ENCODE data around the gene DERA.
"Not testable (repeated sequence)": the region's sequence is repeated elsewhere in the genome, so short reads cannot be mapped to it uniquely, and the experiment has no call there.

DERA gene

DNA sequence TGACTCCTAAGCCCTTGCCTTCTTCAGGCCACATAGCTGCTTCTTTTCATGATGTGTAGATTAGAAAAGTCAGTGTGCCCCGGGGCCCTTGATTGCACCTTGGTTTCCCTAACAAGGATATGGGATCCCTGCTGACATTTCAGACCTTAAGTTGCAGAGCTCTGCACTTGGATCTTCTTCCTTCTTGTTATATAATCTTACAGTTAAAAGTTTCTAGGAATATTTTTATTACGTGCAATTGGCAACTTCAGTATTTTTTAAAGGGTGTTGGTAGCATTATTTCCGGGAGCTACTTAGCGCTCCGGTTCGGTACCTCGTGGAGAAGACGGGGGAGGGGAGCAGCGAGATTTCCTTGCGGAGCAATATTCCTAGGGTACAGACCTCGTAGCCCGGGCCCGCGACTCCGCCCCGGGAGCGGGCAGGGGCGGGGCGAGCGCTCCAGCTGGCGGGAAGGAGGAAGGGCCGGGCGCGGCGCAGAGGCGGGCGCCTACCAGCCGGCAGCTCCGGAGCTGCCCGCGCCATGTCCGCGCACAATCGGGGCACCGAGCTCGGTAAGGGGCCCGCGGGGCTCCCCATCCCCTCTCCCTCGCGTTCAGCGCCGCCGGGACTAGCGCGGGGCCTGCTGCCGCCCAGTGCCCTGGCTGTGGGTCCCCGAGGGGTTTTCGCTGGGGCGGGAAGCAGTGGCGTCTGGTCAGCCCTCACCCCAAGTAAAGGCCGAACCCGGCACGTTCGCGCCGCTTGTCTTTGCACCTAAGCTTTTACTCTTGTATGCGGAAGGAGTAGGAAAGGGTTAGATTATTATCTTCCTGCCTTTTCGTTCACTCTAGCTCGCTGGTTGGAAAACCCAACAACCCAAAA lies at the start of gene DERA:
TSS of gene DERA (plus strand) at position 469 of the 858 bp plus-strand sequence. CDS start at position 521, 52 bp downstream.
- no peaks in the 10 kb centered on the region for H3K27me3 ChIP-seq (ENCODE audit: control insufficient read depth, insufficient read depth, low read length)
- peak within 1 kb of the TSS; percentile 93 for H3K27ac ChIP-seq (ENCODE audit: low read depth, low read length)
- no peaks in the 10 kb centered on the region for H3K4me1 ChIP-seq (ENCODE audit: control insufficient read depth, insufficient read depth, low read length)
- peak within 1 kb of the TSS; percentile 47 for H3K9ac ChIP-seq (ENCODE audit: low read length)
- H3K4me3 ChIP-seq (ENCODE audit: low read length): peak within 1 kb of the TSS; percentile 69
- H3K36me3 ChIP-seq (ENCODE audit: control insufficient read depth, insufficient read depth, low read length): no peaks in the 10 kb centered on the region

GRCh38 chr12:15861404-15861803 lies 49.7 kb upstream of the DERA start:
- Histone ChIP-seq H3K27ac (ENCODE audit: low read depth, low read length) (no peak overlapping the region), H3K9ac (ENCODE audit: low read length) (no peak overlapping the region), H3K4me1 (ENCODE audit: control insufficient read depth, insufficient read depth, low read length) (no peaks in the 10 kb centered on the region), H3K27me3 (ENCODE audit: control insufficient read depth, insufficient read depth, low read length) (no peaks in the 10 kb centered on the region), H3K4me3 (ENCODE audit: low read length) (no peak overlapping the region), H3K36me3 (ENCODE audit: control insufficient read depth, insufficient read depth, low read length) (no peaks in the 10 kb centered on the region)

GRCh38 chr12:15862840-15863239 lies 48.3 kb upstream of the DERA start:
- H3K27ac ChIP-seq (ENCODE audit: low read depth, low read length): no peak overlapping the region
- H3K36me3 ChIP-seq (ENCODE audit: control insufficient read depth, insufficient read depth, low read length): no peaks in the 10 kb centered on the region
- H3K4me3 ChIP-seq (ENCODE audit: low read length): no peak overlapping the region
- no peaks in the 10 kb centered on the region for H3K4me1 ChIP-seq (ENCODE audit: control insufficient read depth, insufficient read depth, low read length)
- no peaks in the 10 kb centered on the region for H3K27me3 ChIP-seq (ENCODE audit: control insufficient read depth, insufficient read depth, low read length)
- no peak overlapping the region for H3K9ac ChIP-seq (ENCODE audit: low read length)

DNA sequence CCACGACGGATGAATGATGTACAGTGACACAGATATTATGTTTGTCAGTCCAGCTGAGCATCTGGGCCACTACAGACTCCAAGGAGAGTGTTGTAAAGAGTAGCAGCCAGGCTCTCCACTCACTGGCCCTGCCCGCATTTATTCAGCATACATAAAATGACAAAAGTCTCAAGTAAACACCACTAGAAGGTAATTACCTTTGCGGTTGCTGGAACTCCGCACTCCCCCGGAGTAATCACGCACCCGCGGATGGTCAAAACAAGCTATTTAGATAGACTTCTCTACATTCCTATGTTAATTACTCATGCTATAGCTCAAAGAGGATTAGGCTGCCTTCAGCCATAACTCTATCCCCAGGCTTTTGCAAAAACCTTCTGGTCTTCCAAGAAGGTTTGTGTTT lies 47.8 kb upstream of the DERA start:
- Histone ChIP-seq H3K9ac (ENCODE audit: low read length) (no peak overlapping the region), H3K27ac (ENCODE audit: low read depth, low read length) (no peak overlapping the region), H3K4me3 (ENCODE audit: low read length) (no peak overlapping the region), H3K36me3 (ENCODE audit: control insufficient read depth, insufficient read depth, low read length) (no peaks in the 10 kb centered on the region), H3K27me3 (ENCODE audit: control insufficient read depth, insufficient read depth, low read length) (no peaks in the 10 kb centered on the region), H3K4me1 (ENCODE audit: control insufficient read depth, insufficient read depth, low read length) (no peaks in the 10 kb centered on the region)

DNA sequence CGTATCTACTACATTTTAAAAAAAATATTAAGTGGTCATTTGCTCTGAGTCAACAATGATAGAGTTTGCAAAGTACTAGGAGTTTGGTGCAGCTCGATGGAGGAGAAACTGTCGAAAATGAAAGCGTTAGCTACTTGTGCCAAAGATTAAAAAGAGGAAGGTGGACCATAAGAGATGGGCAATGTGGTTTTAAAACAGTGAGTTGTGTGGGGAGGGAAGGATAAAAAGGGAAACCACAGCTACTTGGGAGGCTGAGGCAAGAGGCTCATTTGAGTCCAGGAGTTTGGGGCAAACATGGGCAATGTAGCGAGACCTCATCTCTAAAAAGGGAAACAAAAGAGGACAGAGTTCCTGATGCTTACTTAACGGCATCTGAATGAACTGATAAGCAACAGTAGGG lies 47.1 kb upstream of the DERA start:
- no peak overlapping the region for H3K4me3 ChIP-seq (ENCODE audit: low read length)
- H3K4me1 ChIP-seq (ENCODE audit: control insufficient read depth, insufficient read depth, low read length): no peaks in the 10 kb centered on the region
- no peaks in the 10 kb centered on the region for H3K27me3 ChIP-seq (ENCODE audit: control insufficient read depth, insufficient read depth, low read length)

GRCh38 chr12:15868186-15868585 lies 42.9 kb upstream of the DERA start:
- Histone ChIP-seq H3K9ac (ENCODE audit: low read length) (no peak overlapping the region), H3K36me3 (ENCODE audit: control insufficient read depth, insufficient read depth, low read length) (no peaks in the 10 kb centered on the region), H3K4me3 (ENCODE audit: low read length) (no peak overlapping the region), H3K4me1 (ENCODE audit: control insufficient read depth, insufficient read depth, low read length) (no peaks in the 10 kb centered on the region), H3K27me3 (ENCODE audit: control insufficient read depth, insufficient read depth, low read length) (no peaks in the 10 kb centered on the region), H3K27ac (ENCODE audit: low read depth, low read length) (no peak overlapping the region)

More for the DNA sequence above, 47.1 kb upstream of the DERA start:
- Histone ChIP-seq H3K9ac (ENCODE audit: low read length) (no peak overlapping the region), H3K27ac (ENCODE audit: low read depth, low read length) (no peak overlapping the region), H3K36me3 (ENCODE audit: control insufficient read depth, insufficient read depth, low read length) (no peaks in the 10 kb centered on the region)

- H3K27ac ChIP-seq (ENCODE audit: low read depth, low read length): no peak overlapping the region
- no peaks in the 10 kb centered on the region for H3K4me1 ChIP-seq (ENCODE audit: control insufficient read depth, insufficient read depth, low read length)
- H3K9ac ChIP-seq (ENCODE audit: low read length): no peak overlapping the region
- H3K36me3 ChIP-seq (ENCODE audit: control insufficient read depth, insufficient read depth, low read length): no peaks in the 10 kb centered on the region
- no peak overlapping the region for H3K4me3 ChIP-seq (ENCODE audit: low read length)
- H3K27me3 ChIP-seq (ENCODE audit: control insufficient read depth, insufficient read depth, low read length): no peaks in the 10 kb centered on the region
Measured at GRCh38 chr12:15873556-15873955, 37.6 kb upstream of the DERA start.

GRCh38 chr12:15874556-15875145 lies 36.5 kb upstream of the DERA start:
- not testable (repeated sequence) for H3K27ac ChIP-seq (ENCODE audit: low read depth, low read length); H3K4me1 ChIP-seq (ENCODE audit: control insufficient read depth, insufficient read depth, low read length); H3K4me3 ChIP-seq (ENCODE audit: low read length); H3K27me3 ChIP-seq (ENCODE audit: control insufficient read depth, insufficient read depth, low read length); H3K36me3 ChIP-seq (ENCODE audit: control insufficient read depth, insufficient read depth, low read length); H3K9ac ChIP-seq (ENCODE audit: low read length)

DNA sequence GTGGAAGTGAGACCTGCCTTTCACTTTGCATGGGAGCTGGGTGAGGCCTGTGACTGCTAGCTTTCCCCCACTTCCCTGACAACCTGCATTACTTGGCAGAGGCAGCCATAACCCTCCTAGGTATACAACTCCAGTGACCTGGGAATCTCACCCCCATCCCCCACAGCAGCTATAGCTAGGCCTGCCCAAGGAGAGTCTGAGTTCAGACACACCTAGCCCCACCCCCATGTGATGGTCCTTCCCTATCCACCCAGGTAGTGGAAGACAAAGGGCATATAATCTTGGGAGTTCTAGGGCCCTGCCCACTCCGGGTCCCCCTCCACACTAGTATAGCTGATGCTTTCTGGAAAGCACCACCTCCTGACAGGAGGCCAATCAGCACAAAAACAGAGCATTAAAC lies 35.3 kb upstream of the DERA start:
- Histone ChIP-seq H3K9ac (ENCODE audit: low read length) (no peak overlapping the region), H3K4me1 (ENCODE audit: control insufficient read depth, insufficient read depth, low read length) (no peaks in the 10 kb centered on the region), H3K36me3 (ENCODE audit: control insufficient read depth, insufficient read depth, low read length) (no peaks in the 10 kb centered on the region), H3K4me3 (ENCODE audit: low read length) (no peak overlapping the region), H3K27ac (ENCODE audit: low read depth, low read length) (no peak overlapping the region), H3K27me3 (ENCODE audit: control insufficient read depth, insufficient read depth, low read length) (no peaks in the 10 kb centered on the region)

- Histone ChIP-seq H3K27me3 (ENCODE audit: control insufficient read depth, insufficient read depth, low read length) (no peaks in the 10 kb centered on the region), H3K27ac (ENCODE audit: low read depth, low read length) (no peak overlapping the region), H3K4me1 (ENCODE audit: control insufficient read depth, insufficient read depth, low read length) (peaks cover 11% of the 10 kb centered on the region), H3K9ac (ENCODE audit: low read length) (no peak overlapping the region), H3K36me3 (ENCODE audit: control insufficient read depth, insufficient read depth, low read length) (no peaks in the 10 kb centered on the region), H3K4me3 (ENCODE audit: low read length) (no peak overlapping the region)
Measured at GRCh38 chr12:15879413-15879812, 31.7 kb upstream of the DERA start.

DNA sequence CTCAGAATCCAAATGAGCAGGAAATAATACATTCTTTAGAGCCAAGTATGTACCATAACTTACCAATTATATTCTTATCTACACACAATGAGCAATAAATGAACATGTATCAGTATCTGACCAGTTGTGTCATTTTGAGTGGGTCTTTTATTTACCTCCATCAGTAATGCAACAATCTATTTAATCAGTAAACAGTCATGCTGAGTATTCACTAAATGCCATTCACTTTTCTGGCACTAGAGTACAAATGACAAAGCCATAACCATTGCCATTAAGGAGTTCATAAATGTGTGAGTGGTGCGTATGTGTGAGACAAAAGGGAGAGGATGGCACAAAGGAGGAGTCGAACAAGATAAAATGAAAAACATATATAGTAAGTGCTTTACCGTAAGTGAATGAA lies 30.4 kb upstream of the DERA start:
- Histone ChIP-seq H3K36me3 (ENCODE audit: control insufficient read depth, insufficient read depth, low read length) (no peaks in the 10 kb centered on the region), H3K27me3 (ENCODE audit: control insufficient read depth, insufficient read depth, low read length) (no peaks in the 10 kb centered on the region), H3K9ac (ENCODE audit: low read length) (no peak overlapping the region), H3K4me3 (ENCODE audit: low read length) (no peak overlapping the region), H3K27ac (ENCODE audit: low read depth, low read length) (no peak overlapping the region), H3K4me1 (ENCODE audit: control insufficient read depth, insufficient read depth, low read length) (peaks cover 14% of the 10 kb centered on the region)

GRCh38 chr12:15882118-15882971 lies 28.8 kb upstream of the DERA start, which contains the start of gene STRAP:
Gene STRAP (plus strand): TSS chr12:15882387. CDS start chr12:15882708, 321 bp downstream.
- H3K4me1 ChIP-seq (ENCODE audit: control insufficient read depth, insufficient read depth, low read length): peaks cover 18% of the 10 kb centered on the region
- peak within 1 kb of the TSS; percentile 91 for H3K9ac ChIP-seq (ENCODE audit: low read length)
- no peaks in the 10 kb centered on the region for H3K27me3 ChIP-seq (ENCODE audit: control insufficient read depth, insufficient read depth, low read length)
- peak within 1 kb of the TSS; percentile 99 for H3K27ac ChIP-seq (ENCODE audit: low read depth, low read length)
- H3K4me3 ChIP-seq (ENCODE audit: low read length): peak within 1 kb of the TSS; percentile 83
- H3K36me3 ChIP-seq (ENCODE audit: control insufficient read depth, insufficient read depth, low read length): no peaks in the 10 kb centered on the region

Measured in rectal smooth muscle tissue (tissue), 1 donor.